Rectal smooth muscle tissue (tissue), 1 donor: ENCODE results near the gene EFNA2.

Source experiments
- H3K27ac ChIP-seq: one replicate; pipeline ENCODE4 v1.7.0; 2013; ENCODE audit warnings: low read depth, low read length, inconsistent platforms
- H3K27me3 ChIP-seq: one replicate; pipeline ENCODE4 v1.7.0; 2013; ENCODE audit warnings: low read length; ENCODE audit not compliant: control insufficient read depth, insufficient read depth
- H3K36me3 ChIP-seq: one replicate; pipeline ENCODE4 v1.7.0; 2013; ENCODE audit warnings: low read length; ENCODE audit not compliant: control insufficient read depth, insufficient read depth
- H3K4me1 ChIP-seq: one replicate; pipeline ENCODE4 v1.7.0; 2013; ENCODE audit warnings: low read length; ENCODE audit not compliant: control insufficient read depth, insufficient read depth
- H3K4me3 ChIP-seq: one replicate; pipeline ENCODE4 v1.7.0; 2013; ENCODE audit warnings: low read length
- H3K9ac ChIP-seq: one replicate; pipeline ENCODE4 v1.7.0; 2013; ENCODE audit warnings: low read length

Gene EFNA2

DNA sequence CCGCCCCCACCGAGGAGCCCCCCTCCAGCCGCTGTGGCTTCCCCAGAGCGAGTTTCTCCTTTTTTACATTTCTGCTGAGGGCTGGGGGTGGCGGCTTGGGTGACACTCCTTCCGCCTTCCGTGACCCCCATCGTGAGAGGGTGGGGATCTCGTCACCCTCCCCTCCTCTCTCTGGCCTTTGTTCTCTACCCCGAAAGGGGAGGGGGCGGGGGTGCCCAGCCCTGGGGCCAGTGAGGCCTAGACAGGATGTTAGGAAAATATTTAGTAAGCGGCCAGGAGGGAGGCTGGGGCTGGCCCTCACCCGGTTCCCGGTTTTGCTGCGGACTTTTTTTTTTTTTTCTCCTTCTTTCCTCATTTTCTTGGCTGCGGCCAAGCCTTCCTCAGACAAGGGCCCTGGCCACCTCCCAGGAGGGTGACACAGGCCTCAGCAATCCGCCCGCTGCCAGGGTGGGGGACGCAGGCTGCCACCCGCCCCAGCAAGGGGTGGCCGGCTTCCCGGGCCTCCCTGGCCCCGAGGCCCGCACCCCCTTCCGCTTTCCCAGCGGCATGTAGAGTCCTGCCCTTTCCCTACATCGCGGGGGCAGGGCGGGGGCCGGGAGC lies 33.4 kb upstream of the EFNA2 start:
- H3K27ac ChIP-seq: peak overlapping the region; percentile 100
- H3K36me3 ChIP-seq: peaks cover 28% of the 10 kb centered on the region
- peak overlapping the region; percentile 77 for H3K4me3 ChIP-seq
- peaks cover 31% of the 10 kb centered on the region for H3K4me1 ChIP-seq
- H3K27me3 ChIP-seq: no peaks in the 10 kb centered on the region
- peak overlapping the region; percentile 86 for H3K9ac ChIP-seq

DNA sequence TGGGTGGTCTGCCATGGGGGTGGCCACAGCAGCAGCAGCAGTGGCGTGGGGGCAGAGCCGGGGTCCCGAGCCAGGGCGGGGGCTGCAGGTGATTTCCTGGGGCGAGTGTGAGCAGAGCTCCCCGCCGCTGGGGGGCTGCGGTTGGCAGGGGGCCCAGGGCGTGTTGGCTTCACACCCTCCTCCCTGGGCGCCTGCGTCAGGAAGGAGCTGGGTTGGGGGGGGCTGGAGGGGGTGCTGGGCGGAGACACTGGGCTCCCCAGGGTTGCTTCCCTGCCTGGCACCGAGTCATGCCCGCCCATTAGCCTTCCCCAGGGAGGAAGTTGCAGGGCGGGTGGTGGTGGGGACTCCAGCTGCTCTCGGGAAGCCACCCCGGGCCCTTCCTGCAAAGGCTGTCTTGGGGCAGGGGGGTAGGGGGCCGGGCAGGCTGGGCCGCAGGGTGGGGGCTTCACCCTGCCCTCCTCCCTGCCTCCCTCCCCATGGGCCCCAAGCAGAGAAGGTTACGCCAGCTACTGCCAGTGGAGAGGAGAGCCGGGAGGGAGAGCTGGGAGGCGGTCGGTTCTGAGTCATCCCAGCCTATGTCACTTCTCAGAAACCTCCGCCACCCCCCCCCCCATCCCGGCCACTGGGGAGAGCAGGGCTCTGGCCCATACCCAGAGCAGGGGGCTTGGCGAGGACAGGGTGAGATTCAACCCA lies 32.7 kb upstream of the EFNA2 start:
- H3K36me3 ChIP-seq: peaks cover 28% of the 10 kb centered on the region
- peak overlapping the region; percentile 100 for H3K27ac ChIP-seq
- H3K9ac ChIP-seq: peak overlapping the region; percentile 45
- no peaks in the 10 kb centered on the region for H3K27me3 ChIP-seq
- H3K4me3 ChIP-seq: peak overlapping the region; percentile 77
- peaks cover 29% of the 10 kb centered on the region for H3K4me1 ChIP-seq

DNA sequence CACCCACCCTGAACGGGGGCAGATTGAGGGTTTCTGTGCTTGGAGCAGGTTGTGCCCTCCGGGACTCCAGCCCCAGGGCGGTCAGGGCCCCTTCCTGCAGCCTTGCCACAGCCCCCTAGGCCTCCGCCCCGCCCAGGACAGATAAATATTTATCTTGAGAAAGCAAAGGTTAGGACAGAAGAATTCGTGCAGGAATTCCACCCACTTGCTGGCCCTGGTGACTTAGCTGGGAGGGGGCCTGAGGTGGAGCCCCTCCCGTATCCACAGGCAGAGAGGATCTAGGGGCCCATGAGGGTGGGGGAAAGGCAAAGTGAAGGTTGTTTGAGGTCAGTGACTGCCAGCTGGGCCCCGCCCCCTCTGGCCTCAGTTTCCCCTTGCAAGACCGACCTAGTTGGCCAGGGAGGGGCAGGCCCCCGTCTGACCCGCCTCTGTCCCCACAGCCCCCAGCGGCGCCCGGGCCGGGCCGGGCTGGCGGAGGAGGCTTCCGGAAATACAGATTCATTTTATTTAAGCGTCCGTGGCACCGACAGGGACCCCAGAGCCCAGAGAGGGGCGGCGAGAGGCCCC lies 32.1 kb upstream of the EFNA2 start:
- Histone ChIP-seq H3K27me3 (no peaks in the 10 kb centered on the region), H3K4me1 (peaks cover 27% of the 10 kb centered on the region), H3K27ac (peak overlapping the region; percentile 100), H3K9ac (peak overlapping the region; percentile 45), H3K4me3 (peak overlapping the region; percentile 54), H3K36me3 (peaks cover 28% of the 10 kb centered on the region)

DNA sequence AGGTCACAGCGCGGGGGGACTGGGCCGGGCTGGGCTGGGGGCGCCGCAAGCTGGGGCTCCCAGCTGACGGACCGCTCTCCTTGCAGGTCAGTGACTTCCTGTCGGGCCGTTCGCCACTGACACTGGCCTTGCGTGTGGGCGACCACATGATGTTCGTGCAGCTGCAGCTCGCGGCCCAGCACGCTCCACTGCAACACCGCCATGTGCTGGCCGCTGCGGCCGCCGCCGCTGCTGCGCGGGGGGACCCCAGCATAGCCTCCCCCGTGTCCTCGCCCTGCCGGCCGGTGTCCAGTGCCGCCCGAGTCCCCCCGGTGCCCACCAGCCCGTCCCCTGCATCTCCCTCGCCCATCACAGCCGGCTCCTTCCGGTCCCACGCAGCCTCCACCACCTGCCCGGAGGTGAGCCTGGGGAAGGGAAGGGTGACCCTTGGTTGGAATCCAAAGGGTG lies 31.6 kb upstream of the EFNA2 start:
- Histone ChIP-seq H3K4me3 (peak overlapping the region; percentile 54), H3K27ac (peak overlapping the region; percentile 100), H3K4me1 (peaks cover 27% of the 10 kb centered on the region), H3K36me3 (peaks cover 28% of the 10 kb centered on the region), H3K27me3 (no peaks in the 10 kb centered on the region), H3K9ac (no peak overlapping the region)

DNA sequence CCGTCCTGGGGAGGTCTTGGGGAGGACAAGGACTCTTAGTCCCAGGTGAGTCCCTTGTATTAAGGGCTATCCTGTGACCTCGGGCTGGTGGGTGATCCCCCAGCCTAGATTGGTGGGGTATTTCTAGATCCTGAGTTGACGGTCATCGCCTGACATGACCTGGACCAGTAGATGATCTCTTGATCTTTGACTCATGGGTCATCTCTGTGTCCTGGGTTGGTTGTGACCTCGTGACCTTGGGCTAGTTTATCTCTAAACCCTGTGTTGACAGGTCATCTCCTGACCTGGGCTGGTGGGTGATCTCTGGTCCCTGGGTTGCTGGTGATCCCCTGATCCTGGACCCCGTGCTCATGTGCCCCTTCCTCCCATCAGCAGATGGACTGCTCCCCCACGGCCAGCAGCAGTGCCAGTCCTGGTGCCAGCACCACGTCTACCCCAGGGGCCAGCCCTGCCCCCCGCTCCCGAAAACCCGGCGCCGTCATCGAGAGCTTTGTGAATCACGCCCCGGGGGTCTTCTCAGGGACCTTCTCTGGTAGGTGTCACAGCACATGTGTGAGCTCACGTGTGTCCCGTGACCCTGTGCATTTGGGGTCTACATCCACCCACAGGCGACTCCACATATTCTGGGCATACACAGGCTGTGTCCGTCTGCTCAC lies 31.0 kb upstream of the EFNA2 start:
- Histone ChIP-seq H3K4me3 (no peak overlapping the region), H3K27me3 (no peaks in the 10 kb centered on the region), H3K36me3 (peaks cover 28% of the 10 kb centered on the region), H3K4me1 (peaks cover 27% of the 10 kb centered on the region), H3K9ac (peak overlapping the region; percentile 10), H3K27ac (peak overlapping the region; percentile 100)

DNA sequence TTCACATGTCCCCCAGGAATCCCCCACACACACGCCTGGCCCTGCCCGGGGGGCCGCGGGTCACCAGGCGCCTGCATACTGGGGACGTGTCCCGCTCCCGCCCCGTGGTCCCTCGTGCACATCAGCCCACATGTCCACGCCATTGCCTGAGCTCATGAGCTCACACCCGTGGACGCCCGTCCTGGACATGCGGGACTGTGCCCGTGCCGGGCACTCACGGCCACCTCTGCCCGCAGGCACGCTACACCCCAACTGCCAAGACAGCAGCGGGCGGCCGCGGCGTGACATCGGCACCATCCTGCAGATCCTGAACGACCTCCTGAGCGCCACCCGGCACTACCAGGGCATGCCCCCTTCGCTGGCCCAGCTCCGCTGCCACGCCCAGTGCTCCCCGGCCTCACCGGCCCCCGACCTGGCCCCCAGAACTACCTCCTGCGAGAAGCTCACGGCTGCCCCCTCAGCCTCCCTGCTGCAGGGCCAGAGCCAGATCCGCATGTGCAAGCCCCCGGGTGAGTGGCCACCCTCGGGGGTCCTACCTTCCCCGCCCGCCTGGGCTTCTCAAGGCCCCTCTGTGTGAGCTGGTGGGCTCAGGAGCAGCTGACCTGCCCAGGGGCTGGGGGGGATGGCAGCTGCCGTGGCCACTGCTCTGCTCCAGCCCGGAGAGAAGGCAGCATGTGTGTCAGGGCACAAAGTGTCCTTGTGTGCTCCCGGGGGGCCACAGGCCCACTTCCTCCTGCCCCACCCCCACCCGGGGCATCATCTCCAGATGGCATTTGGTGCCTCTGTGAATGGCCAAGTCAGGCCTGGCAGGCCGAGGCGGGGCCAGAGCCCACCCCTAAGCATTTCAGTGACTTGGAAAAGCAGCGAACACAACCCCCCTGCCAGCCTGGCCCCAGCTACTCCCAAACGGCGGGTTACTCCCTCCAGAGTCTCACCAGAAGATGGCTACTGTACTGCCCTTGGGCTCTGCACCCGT lies 30.2 kb upstream of the EFNA2 start:
- no peaks in the 10 kb centered on the region for H3K27me3 ChIP-seq
- peaks cover 28% of the 10 kb centered on the region for H3K36me3 ChIP-seq
- H3K9ac ChIP-seq: peak overlapping the region; percentile 10
- no peak overlapping the region for H3K4me3 ChIP-seq
- H3K27ac ChIP-seq: peak overlapping the region; percentile 100
- peaks cover 29% of the 10 kb centered on the region for H3K4me1 ChIP-seq

DNA sequence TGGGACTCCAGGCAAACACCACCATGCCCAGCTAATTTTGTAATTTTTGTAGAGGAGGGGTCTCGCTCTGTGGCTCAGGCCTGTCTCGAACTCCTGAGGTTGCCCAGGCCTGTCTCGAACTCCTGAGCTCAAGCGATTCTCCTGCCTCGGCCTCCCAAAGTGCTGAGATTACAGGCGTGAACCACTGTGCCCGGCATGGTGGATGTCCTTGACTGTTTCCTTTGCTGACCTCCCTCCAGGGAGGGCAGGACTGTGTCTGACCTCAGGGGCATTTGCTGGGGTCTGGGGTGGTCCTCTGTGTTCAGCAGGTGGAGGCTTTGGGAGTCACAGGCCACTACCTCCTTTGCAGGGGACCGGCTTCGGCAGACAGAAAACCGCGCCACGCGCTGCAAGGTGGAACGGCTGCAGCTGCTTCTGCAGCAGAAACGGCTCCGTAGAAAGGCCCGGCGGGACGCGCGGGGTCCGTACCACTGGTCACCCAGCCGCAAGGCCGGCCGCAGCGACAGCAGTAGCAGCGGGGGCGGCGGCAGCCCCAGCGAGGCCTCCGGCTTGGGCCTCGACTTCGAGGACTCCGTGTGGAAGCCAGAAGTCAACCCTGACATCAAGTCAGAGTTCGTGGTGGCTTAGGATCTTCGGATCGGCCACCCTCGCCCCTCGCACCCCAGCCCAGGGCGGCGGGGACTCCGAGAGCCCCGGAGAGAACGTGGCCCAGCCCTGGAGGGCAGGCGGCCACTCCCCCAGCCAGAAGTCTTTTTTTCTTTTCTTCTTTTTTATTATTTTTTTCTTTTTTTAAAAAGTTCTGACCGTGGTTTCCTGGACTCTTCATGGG lies 28.8 kb upstream of the EFNA2 start:
- Histone ChIP-seq H3K4me3 (no peak overlapping the region), H3K27ac (peak overlapping the region; percentile 34), H3K36me3 (peaks cover 22% of the 10 kb centered on the region), H3K9ac (no peak overlapping the region), H3K27me3 (no peaks in the 10 kb centered on the region), H3K4me1 (peaks cover 32% of the 10 kb centered on the region)

DNA sequence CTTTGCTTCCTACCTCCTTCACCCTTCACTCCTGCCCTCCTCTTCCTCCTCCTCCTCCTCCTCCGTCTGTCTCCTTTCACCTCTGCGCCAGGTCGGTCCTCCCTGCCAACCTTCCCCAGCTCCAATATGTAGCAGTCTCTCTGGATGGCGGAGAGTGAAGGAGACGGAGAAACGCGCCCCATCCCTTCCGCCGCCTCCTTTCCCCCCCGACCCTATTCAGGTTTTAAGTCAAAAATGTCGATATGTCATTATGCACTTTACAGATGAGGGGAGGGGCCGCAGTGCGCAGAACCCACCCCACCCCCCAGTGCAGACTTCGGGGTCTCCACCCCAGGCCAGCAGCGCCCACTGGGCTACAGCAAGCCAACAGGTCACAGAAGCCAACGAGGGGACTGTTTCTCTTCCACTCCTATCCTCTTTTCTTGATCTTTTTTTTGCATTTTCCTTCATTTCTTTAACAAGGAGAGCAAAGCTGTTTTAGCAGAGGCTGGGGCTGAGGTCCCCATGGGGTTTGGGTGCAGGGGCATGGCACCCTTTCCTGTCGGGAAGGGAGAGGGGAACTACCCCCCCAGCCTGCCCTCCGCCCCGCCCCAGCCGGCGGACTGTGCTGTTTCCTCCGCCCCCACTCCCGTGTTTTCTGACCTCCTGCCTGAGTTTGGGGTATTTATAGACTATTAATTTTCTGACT lies 28.1 kb upstream of the EFNA2 start:
- peaks cover 22% of the 10 kb centered on the region for H3K36me3 ChIP-seq
- no peak overlapping the region for H3K9ac ChIP-seq
- H3K4me3 ChIP-seq: no peak overlapping the region
- no peaks in the 10 kb centered on the region for H3K27me3 ChIP-seq
- H3K27ac ChIP-seq: no peak overlapping the region
- peaks cover 33% of the 10 kb centered on the region for H3K4me1 ChIP-seq

DNA sequence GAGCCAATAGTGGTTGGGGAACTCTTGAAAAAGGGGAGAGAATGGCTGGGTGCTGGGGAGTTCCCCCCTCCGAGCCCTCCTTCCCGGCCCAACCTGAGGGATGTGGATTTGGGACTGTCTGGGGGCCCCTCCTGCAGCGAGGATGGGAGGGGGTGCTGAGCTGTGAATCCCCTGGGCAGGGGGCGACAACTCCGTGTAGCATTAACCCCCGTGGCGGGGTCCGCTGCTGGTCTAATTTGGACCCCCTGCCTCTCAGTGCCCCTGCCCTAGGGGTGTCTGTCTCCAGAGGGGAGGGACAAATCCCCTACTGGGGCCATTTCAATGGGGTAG lies 27.5 kb upstream of the EFNA2 start:
- H3K27me3 ChIP-seq: no peaks in the 10 kb centered on the region
- H3K36me3 ChIP-seq: peaks cover 22% of the 10 kb centered on the region
- H3K4me3 ChIP-seq: no peak overlapping the region
- H3K4me1 ChIP-seq: peaks cover 33% of the 10 kb centered on the region
- no peak overlapping the region for H3K9ac ChIP-seq
- H3K27ac ChIP-seq: no peak overlapping the region

DNA sequence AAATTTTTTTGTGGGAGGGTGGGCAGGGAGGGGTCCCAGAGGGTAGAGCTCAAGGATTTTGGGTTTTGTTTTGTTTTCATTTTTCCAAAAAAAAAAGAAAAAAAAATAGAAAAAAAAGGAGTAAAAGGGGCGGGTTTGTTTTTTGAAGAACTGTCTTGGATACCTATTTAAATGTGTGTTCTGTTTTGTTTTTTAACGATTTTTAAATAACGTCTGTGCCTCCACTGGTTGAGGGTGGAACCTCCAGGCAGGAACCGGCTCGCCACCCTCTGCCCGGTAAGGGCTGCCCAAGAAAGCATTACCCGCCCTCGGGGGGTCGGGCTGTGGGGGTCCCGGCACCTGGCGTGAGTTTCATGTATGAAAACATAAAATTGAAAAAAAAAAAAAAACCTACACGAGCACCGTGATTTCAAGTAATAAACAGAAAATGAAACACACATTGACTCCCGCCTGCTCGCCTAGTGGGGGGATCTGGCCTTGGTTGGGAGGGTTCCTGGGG lies 26.9 kb upstream of the EFNA2 start:
- Histone ChIP-seq H3K9ac (no peak overlapping the region), H3K27me3 (no peaks in the 10 kb centered on the region), H3K36me3 (peaks cover 22% of the 10 kb centered on the region), H3K4me3 (no peak overlapping the region), H3K4me1 (peaks cover 28% of the 10 kb centered on the region), H3K27ac (peak overlapping the region; percentile 76)
